Activated CD8-positive, alpha-beta memory T cell treated with anti-CD3 and anti-CD28 coated beads for 36 hours (primary cell): ENCODE data around the gene VASP. TPM values are rescaled to one million over a fixed set of nuclear protein-coding genes. Genes with fewer than 3 reads are reported as not detected.

Experiments used
- CTCF ChIA-PET: fragments of 350-600 bp; sonication (Branson Sonifier 250); formaldehyde crosslinking; loops from one replicate; lab custom pipeline; 2021; ENCODE audit warnings: antibody characterized with exemption; lab: Charles Lee
- POLR2A ChIA-PET: fragments of 350-600 bp; sonication (Branson Sonifier 250); formaldehyde crosslinking; loops from one replicate; lab custom pipeline; 2021; ENCODE audit warnings: antibody characterized with exemption; lab: Charles Lee
- total RNA-seq, 2 experiments: library from RNA; stranded (reverse); gene quantifications; one replicate each; pipeline ENCODE4 v1.2.3, GENCODE V29; 2021

The VASP gene
- total RNA-seq, 2 experiments from 2014 or later, result 186 to 193 TPM

GRCh38 chr19:45489216-45489855 is 17.9 kb upstream of the VASP start:
- ChIA-PET POLR2A (interaction anchor here (0.6 kb wide), 1 partner anchor 9 kb away, joined by 4 read pairs; the partner anchor contains the start of gene PPM1N), CTCF (interaction anchor here (1.0 to 1.6 kb wide), 3 partner anchors 10 to 86 kb away, joined by 4 to 5 read pairs (median 4); no protein-coding TSS in a partner anchor)

DNA sequence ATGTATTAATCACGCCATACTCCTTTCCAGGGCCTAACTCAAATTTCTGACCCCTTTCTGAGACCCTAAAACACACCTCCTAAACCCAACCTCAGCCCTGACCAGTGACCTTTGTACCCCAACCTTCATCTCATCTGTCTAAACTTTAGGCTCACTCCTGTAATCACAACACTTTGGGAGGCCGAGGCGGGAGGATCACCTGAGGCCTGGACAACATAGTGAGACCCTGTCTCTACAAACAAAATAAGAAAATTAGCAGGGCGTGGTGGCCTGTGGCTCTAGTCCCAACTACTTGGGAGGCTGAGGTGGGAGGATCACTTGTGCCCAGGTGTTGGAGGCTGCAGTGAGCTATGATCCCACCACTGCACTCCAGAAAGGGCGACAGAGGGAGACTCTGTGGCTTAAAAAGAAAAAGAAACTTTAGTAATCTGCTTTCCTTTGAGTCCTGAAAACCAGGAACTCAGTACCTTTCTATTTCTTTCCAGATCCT is 15.1 kb upstream of the VASP start:
- ChIA-PET CTCF (interaction anchor here (0.7 to 1.8 kb wide), 3 partner anchors 13 to 64 kb away, joined by 3 to 5 read pairs (median 3); no protein-coding TSS in a partner anchor), POLR2A (no interaction called here)

DNA sequence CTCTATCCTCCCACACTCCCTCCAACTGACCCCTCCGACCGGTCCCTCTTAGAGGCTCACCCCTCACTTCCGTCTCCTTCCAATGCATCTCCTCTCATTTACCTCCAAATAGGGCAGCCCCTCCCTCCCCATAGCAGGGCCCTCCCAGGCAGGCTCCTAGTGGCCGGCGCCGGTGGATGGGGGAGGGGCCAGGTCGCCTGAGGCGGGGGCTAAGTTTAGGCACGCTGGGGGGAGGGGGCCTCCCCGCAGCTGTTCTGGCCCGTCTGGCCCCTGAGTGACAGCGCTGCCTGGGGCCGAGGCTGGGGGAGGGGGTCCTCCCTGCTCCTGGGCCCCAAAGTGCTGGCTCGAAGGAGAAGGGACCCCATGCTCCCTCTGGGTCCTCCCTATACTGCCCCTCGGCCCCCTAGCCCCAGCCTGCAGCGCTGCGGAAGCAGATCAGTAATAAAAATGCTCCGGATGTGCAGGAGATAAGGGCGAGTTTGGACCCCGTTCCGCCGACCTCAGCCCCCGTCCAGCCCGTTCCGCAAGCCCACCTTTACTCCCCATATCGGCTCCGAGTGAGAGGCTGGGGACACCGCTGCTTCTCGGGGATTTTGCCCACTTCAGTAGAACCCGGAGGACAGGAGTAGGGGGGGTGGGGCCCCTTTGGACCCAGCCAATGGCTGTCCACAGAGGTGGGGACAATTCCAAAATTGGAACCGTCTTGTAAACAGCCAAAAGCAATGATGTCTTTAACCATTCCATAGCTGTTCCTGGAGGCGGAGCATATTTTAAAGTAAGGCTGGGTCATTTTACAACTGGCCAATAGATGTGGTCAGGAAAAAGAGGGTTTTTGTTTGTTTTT is 14.4 kb upstream of the VASP start:
- ChIA-PET POLR2A (no interaction called here), CTCF (interaction anchor here (0.7 to 1.8 kb wide), 3 partner anchors 14 to 65 kb away, joined by 3 to 5 read pairs (median 3); no protein-coding TSS in a partner anchor)

DNA sequence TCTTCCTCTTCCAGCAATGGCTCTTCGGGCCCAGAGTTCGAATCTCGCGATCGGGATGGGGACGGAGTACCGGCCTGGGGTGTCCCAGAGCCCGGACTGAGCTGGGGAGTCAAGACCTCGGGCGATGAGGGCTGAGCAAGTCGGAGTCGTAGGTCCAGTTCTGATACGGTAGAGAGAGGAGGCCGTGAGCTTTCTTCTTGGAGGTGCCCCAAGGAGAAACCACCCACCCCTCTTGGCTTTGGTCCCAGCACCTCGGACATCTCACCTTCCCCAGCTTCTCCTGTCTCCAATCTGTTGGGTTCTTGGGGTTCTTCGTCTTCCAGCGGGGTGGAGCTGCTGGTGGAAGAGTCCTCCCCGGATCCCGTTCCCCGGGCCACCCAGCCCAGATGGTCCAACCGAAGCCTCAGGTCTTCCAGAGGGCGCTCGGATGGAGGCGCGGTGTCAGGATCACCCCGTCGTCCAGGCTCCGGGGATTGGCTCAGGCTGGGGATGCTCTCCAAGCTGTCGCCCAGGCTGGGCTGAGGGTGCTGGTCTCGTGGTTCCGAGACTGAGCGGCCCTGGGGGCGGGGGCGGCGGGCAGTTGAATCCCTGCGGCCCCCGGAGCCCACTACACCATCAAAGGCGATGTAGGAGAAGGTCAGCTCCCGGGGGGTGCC is 12.9 kb upstream of the VASP start:
- POLR2A ChIA-PET, result interaction anchor here (0.6 kb wide), 1 partner anchor 60 kb away, joined by 3 read pairs; no protein-coding TSS in a partner anchor
- CTCF ChIA-PET, result interaction anchor here (1.1 to 4.0 kb wide), 8 partner anchors 9 to 113 kb away, joined by 3 to 53 read pairs (median 4); partner anchors contain the start of gene VASP

DNA sequence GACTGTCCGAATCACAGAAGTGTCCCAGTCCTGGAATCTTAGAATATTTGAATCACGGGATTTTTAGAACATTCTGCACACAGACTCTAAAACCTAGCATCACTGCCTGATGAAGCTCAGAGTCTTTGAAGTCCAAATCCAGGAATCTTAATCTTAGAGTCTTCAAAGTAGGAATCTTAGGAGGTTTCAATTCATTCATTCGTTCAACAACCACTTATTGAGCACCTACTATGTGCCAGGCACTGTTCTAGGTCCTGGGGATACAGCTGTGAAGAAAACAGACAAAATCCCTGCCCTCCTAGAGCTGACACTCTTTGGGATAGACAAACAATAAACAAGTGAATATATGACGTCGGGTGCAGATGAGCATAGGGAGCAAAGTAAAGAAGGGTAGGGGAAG is 12.1 kb upstream of the VASP start:
- CTCF ChIA-PET, result interaction anchor here (1.2 to 4.0 kb wide), 7 partner anchors 10 to 112 kb away, joined by 3 to 53 read pairs (median 5); partner anchors contain the start of gene VASP

GRCh38 chr19:45496349-45496953 is 10.8 kb upstream of the VASP start:
- ChIA-PET CTCF (interaction anchor here (0.6 to 4.0 kb wide), 7 partner anchors 9 to 194 kb away, joined by 3 to 53 read pairs (median 6); no protein-coding TSS in a partner anchor), POLR2A (interaction anchor here (1.0 kb wide), 1 partner anchor 27 kb away, joined by 3 read pairs; no protein-coding TSS in a partner anchor)

More for the DNA sequence above, 12.1 kb upstream of the VASP start:
- POLR2A ChIA-PET, result no interaction called here

DNA sequence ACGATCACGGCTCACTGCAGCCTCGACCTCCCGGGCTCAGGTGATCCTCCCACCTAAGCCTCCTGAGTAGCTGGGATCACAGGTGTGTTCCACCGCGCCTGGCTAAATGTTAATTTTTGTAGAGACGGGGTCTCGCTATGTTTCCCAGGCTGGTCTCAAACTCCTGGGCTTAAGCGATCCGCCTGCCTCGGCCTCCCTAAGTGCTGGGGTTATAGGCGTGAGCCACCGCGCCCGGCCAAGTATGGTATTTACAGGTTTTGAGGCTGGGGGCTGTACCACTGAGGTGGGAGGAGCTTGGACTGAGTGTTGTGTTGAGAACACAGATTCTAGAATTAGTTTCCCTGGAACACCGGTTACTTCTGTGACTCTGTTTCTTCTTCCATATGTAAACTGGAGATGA is 9.5 kb upstream of the VASP start:
- ChIA-PET CTCF (interaction anchor here (0.8 to 4.0 kb wide), 4 partner anchors 12 to 145 kb away, joined by 3 to 53 read pairs (median 3); no protein-coding TSS in a partner anchor), POLR2A (no interaction called here)

- CTCF ChIA-PET, result interaction anchor here (0.6 to 2.4 kb wide), 7 partner anchors 10 to 144 kb away, joined by 3 to 18 read pairs (median 3); no protein-coding TSS in a partner anchor
- POLR2A ChIA-PET, result interaction anchor here (0.6 to 0.7 kb wide), 2 partner anchors 9 to 147 kb away, joined by 3 to 4 read pairs; no protein-coding TSS in a partner anchor
These were observed 8.7 kb upstream of the VASP start, which contains the start of gene PPM1N for GRCh38 chr19:45498411-45499195. PPM1N (plus strand) TSS chr19:45498443; CDS start chr19:45498473, 30 bp downstream.

- CTCF ChIA-PET, result interaction anchor here (0.6 to 2.4 kb wide), 8 partner anchors 9 to 60 kb away, joined by 3 to 18 read pairs (median 3); no protein-coding TSS in a partner anchor
- POLR2A ChIA-PET, result interaction anchor here (0.7 to 1.3 kb wide), 2 partner anchors 146 to 193 kb away, joined by 3 to 5 read pairs; partner anchors contain the start of gene QPCTL
These were observed 7.8 kb upstream of the VASP start for GRCh38 chr19:45499196-45500180.

DNA sequence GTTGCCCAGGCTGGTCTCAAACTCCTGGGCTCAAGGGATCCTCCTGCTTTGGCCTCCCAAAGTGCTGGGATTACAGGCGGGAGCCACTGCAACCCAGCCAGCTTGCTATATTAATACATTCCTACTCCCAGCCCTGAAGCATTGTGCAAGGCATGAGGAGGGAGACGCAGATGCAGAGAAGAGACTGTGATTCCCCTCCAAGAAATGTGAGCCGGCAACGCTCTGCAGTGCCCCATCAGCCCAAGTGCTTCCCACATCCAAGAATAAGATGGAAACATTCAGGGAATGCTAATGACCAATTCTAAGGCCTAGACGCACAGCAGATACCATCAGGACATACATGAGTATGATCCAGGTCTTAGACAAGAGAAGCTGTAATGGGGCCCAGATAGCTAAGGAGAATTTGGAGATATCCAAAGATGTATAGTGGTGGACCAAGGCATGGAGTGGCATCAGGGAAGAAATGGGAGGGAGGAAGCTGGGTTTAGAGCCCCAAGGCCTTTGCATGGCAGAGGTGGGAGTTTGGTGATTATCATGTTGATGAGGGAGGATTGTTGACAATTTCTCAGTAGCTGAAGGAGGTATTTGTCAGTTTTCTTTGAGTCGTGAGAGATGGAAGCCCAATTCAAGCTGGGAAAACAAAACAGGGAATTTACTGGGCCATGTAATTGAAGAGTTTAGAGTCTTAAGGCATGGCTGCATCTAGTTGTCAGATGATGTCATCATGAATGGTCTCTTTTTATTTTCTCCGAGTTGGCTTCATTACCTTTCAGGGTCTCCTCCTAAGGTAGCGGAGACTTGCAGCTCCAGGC is 6.2 kb upstream of the VASP start:
- POLR2A ChIA-PET, result no interaction called here
- CTCF ChIA-PET, result interaction anchor here (1.4 kb wide), 1 partner anchor 16 kb away, joined by 6 read pairs; no protein-coding TSS in a partner anchor

- ChIA-PET POLR2A (no interaction called here), CTCF (interaction anchor here (0.7 to 1.4 kb wide), 2 partner anchors 16 to 163 kb away, joined by 4 to 6 read pairs; no protein-coding TSS in a partner anchor)
These were observed 5.6 kb upstream of the VASP start for GRCh38 chr19:45501730-45502014.

GRCh38 chr19:45502111-45502510 is 5.2 kb upstream of the VASP start:
- ChIA-PET POLR2A (no interaction called here), CTCF (interaction anchor here (0.7 to 1.4 kb wide), 2 partner anchors 16 to 163 kb away, joined by 4 to 6 read pairs; no protein-coding TSS in a partner anchor)

- POLR2A ChIA-PET, result interaction anchor here (0.5 kb wide), 1 partner anchor 62 kb away, joined by 5 read pairs; no protein-coding TSS in a partner anchor
- CTCF ChIA-PET, result no interaction called here
These were observed 3.4 kb upstream of the VASP start for GRCh38 chr19:45503909-45504308.

DNA sequence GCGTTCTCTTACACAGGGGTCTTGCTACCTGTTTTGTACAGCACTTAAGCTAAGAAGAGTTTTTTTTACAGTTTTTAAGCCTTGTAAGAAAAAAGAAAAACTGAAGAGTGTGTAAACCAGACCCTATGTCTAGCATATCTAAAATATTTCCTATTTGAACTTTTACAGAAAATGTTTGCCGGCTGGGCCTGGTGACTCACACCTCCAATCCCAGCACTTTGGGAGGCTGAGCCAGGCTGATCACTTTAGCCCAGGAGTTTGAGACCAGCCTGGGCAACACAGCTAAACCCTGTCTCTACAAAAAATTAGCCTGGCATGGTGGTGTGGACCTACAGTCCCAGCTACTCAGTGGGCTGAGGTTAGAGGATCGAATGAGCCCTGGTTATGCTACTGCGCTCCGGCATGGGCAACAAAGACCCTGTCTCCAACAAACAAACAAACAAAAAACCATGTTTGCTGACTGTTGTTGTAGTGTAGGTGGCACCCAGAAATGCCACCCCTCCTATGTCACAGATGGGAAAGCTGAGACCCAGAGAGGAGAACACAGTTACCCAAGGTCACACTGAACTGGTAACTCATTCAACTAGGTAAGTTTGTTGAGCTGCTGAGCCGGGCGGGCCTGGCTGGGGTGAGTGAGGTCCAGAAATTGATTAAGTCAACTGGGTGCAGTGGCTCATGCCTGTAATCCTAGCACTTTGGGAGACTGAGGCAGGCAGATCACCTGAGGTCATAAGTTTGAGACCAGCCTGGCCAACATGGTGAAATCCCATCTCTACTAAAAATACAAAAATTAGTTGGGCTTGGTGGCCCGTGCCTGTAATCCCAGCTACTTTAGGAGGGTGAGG is 1.9 kb upstream of the VASP start:
- ChIA-PET POLR2A (no interaction called here), CTCF (interaction anchor here (0.6 to 2.2 kb wide), 12 partner anchors 9 to 133 kb away, joined by 3 to 12 read pairs (median 5); partner anchors contain the start of genes EML2 and RTN2)
